ENCODE results near the gene HOXB5.

HOXB5 gene

GRCh38 chr17:48576479-48577309 lies 16.9 kb downstream of the HOXB5 start:
- DNase-seq = peak; percentile 78

GRCh38 chr17:48575673-48576478 lies 17.7 kb downstream of the HOXB5 start:
- no peak for DNase-seq

GRCh38 chr17:48575066-48575582 lies 18.5 kb downstream of the HOXB5 start:
- no peak for DNase-seq

- DNase-seq = no peak
Observed at GRCh38 chr17:48574505-48575065, 19.0 kb downstream of the HOXB5 start.

- no peak for DNase-seq
Observed at GRCh38 chr17:48571826-48572417, 21.7 kb downstream of the HOXB5 start.

GRCh38 chr17:48571024-48571818 lies 22.4 kb downstream of the HOXB5 start:
- no peak for DNase-seq

GRCh38 chr17:48570325-48571023 lies 23.1 kb downstream of the HOXB5 start:
- DNase-seq = no peak

GRCh38 chr17:48569674-48570324 lies 23.8 kb downstream of the HOXB5 start:
- DNase-seq = no peak

- no peak for DNase-seq
Observed at GRCh38 chr17:48569240-48569582, 24.4 kb downstream of the HOXB5 start.

- DNase-seq = no peak
Observed at GRCh38 chr17:48568499-48569239, 24.9 kb downstream of the HOXB5 start.

- DNase-seq = no peak
Observed at GRCh38 chr17:48567646-48568354, 25.8 kb downstream of the HOXB5 start.

GRCh38 chr17:48567209-48567608 lies 26.4 kb downstream of the HOXB5 start:
- DNase-seq = no peak

GRCh38 chr17:48566717-48567116 lies 26.9 kb downstream of the HOXB5 start:
- DNase-seq = no peak

GRCh38 chr17:48565925-48566710 lies 27.5 kb downstream of the HOXB5 start:
- DNase-seq = no peak

- no peak for DNase-seq
Observed at GRCh38 chr17:48565022-48565554, 28.5 kb downstream of the HOXB5 start.

GRCh38 chr17:48564188-48565021 lies 29.2 kb downstream of the HOXB5 start:
- no peak for DNase-seq

GRCh38 chr17:48563867-48564187 lies 29.8 kb downstream of the HOXB5 start:
- DNase-seq = no peak

All from right kidney (tissue), 1 donor.